Activated CD8-positive, alpha-beta memory T cell treated with anti-CD3 and anti-CD28 coated beads, Interleukin-2, amount 50 U/mL, for 1 hour (primary cell): ENCODE data around the gene KRTAP4-16.
"Not testable (repeated sequence)": the region's sequence is repeated elsewhere in the genome, so short reads cannot be mapped to it uniquely, and the experiment has no call there.

Experiments used
- DNase-seq: peaks from one replicate; pipeline ENCODE4 v3.0.0-alpha.2; 2020; ENCODE audit errors: extremely low read depth

The KRTAP4-16 gene

DNA sequence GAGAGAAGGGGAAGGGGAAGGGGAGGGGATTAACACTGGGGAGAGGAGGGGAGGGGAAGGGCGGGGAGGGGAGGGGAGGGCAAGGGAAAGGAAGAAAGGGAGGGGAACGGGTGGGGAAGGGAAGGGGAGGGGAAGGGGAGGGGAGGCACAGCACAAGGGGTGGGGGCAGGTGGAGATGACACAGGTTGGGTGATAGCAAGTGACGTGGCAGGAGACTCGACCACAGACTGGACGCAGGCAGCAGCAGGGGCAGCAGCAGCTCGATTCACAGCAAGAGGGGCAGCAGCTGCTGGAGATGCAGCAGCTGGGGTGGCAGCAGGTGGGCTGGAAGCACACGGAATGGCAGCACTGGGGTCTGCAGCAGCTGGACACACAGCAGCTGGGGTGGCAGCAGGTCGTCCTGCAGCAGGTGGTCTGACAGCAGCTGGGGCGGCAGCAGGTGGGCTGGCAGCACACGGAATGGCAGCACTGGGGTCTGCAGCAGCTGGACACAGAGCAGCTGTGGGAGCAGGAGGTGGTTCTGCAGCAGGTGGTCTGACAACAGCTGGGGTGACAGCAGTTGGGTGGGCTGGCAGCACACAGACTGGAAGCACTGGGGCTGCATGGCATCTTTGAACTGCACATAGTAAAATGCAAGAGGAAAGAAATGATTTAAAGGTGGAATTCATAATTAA lies at the start of gene KRTAP4-16:
TSS of gene KRTAP4-16 (minus strand) at position 624 of the 674 bp plus-strand sequence. CDS start at position 624, 0 bp downstream.
- DNase-seq, result no peak

DNA sequence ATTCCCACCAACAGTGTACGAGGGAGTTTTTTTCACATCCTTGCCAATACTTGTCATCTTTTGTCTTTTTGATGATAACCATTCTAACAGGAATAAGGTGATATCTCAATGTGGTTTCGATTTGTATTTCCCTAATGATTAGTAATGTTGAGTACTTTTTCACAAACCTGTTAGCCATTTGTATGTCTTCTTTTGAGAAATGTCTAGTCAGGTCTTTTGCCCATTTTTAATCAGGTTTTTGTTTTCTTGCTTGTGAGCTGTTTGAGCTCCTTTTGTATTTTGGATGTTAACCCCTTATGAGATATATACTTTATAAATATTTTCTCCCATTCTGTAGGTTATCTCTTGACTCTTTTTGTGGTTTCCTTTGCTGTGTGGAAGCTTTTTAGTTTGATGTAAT lies 49.5 kb upstream of the KRTAP4-16 start:
- no peak for DNase-seq

DNA sequence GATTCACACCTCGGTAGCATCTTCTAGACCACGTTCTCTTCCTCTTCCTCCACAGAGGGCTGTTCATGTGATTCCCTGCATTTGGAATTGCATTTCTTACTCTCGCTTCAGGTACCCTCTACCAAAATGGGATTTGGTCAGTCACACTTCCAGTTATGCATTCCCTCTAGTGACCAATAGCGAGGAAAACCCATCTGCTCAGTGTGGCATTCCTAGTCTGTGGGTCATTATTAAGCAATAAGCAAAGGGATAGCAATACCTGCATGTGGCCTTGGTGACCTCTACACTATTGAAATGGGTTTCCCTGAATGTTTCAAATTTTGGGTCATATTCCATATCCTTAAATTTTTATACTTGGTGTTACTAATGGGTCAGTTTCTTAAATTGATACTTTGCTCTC lies 48.0 kb upstream of the KRTAP4-16 start:
- DNase-seq, result no peak

DNA sequence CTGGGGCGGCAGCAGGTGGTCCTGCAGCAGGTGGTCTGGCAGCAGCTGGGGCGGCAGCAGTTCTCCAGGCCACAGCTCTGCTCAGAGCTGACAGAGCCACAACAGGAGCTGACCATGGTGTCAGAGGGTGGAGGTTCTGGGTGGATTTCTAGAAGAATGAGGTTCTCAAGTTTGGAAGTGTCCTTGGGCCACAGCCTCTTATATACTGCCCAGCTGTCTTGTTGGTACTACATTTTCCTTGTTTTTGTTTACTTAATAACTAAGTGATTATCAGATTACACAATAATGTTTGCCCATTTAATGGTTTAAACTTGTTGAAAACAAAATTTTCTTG lies 47.6 kb upstream of the KRTAP4-16 start, which contains the start of gene KRTAP4-5:
TSS of gene KRTAP4-5 (minus strand) at position 174 of the 334 bp plus-strand sequence. CDS start at position 116, 58 bp downstream.
- no peak for DNase-seq

DNA sequence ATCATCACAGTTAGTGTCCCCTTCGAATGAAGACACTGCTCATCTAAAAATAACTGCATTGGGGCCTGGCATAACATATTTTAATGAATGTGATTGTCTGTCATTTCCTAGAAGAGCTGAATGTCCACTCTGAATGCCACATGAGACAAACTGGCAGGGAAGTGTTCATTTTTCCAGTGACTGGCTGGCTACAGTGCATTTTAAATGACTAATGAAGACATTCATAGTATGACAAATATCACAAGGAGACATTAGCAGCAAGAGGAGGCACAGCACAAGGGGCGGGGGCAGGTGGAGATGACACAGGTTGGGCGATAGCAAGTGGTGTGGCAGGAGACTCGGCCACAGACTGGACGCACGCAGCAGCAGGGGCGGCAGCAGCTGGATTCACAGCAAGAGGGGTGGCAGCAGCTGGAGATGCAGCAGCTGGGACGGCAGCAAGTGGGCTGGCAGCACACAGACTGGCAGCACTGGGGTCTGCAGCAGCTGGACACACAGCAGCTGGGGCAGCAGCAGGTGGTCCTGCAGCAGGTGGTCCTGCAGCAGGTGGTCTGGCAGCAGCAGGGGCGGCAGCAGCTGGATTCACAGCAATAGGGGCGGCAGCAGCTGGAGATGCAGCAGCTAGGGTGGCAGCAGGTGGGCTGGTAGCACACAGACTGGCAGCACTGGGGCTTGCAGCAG lies 47.1 kb upstream of the KRTAP4-16 start:
- not testable (repeated sequence) for DNase-seq

DNA sequence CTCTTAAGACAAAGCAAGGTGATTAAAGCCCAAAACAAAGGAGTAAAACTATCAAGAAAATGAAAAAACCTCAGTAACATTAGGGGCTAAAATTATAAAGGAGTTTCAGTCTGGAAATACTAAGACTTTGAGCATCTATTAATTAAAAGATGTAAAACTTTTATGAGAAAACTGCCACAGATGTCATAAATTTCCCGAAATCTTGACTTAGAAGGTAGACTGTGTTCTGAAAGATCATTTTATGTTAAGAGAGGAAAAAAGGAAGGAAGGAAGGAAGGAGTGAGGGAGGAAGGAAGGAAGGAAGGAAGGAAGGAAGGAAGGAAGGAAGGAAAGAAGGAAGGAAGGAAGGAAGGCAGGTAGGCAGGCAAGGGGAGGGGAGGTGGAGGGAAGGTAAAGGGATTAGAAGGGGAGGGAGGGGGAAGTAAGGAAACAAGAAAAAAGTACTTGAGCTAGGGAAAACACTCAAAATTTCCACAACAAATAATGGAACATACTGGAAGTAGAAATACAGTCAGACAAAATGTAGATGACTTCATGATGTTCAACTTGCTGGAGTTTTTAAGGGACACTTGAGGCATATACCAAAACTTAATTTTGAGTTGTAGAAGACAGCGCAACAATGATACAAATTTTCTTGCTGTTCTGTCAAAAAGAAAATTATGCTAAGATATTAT lies 45.7 kb upstream of the KRTAP4-16 start:
- no peak for DNase-seq

DNA sequence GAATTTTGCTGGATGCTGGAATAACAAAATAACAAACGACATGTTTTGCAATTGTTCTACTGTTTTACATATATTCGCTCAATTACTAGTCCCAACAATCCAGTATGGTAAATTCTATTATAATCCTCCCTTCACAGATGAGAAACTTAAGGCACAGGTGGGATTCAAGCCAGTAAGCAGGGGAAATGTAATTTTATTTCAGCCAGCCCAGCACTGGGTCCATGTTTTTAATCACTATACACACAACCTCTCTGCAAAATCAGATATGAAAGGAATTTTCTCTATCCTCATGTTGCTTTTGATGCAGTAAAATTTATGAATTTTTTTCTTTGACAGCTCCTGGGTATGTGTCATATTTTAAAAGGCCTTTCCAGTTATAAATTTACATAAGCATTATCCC lies 43.3 kb upstream of the KRTAP4-16 start:
- DNase-seq, result no peak

DNA sequence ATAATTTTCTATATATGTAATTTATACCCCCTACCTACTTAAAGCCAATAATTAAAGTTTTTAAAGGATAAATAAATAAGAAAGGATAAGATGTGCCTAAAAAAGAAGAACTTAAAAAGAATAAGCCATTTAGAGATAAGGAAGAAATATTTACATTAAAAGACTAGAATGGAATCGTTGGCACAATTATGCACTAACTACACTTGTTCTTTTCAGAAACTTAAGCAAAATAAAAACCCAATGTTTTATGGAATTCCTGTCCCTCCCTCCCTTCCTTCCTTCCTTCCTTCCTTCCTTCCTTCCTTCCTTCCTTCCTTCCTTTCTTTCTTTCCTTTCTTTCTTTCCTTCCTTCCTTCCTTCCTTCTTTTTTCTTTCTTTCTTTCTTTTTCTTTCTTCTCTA lies 42.8 kb upstream of the KRTAP4-16 start:
- no peak for DNase-seq

DNA sequence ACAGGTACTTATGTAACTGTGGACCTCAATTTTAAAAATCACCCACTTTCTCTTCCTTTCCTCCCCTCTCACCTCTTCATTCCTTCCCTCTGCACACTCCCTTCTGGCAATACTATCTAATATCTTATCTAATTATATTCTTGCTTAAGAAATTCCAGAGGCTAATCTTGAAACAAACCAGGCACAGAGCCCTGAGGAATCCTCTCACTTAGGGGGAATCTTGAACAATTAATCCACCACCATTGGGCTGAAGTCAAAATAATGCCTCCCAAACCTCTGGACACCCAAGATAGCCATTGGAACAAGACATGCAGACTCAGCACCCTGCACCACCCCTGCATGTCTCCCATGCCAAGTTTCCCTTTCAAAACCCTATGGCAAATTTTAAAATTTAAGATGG lies 39.4 kb upstream of the KRTAP4-16 start:
- DNase-seq, result no peak

DNA sequence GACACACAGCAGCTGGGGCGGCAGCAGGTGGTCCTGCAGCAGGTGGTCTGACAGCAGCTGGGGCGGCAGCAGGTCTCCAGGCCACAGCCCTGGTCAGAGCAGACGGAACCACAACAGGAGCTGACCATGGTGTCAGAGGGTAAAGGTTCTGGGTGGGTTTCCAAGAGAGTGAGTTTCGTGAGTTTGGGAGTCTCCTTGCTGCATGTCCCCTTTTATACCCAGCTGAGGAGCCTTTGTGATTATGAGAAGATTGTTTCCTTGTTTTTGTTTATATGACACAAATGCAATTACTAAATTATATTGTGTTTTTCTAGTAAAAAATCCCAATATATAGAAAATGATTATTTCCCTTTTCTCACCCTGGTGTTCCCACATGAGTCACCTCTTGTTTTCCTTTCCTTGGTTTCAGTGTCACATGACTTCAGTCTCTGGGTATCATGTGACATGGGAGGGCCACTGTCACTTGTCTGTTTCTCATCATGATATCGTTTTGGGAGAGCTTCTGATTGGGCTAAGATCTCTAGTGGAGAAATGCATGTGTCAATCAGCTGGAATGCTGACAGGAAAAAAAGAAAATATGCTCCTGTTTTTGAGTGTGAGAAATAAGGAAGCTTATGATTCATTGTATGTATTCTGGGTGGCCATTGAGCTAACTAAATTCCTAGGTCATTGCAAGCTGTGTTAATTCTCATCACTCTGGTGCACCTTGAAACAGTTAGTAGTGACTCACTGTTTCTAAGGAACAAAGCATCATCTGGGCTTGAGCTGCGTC lies 38.5 kb upstream of the KRTAP4-16 start, which contains the start of gene KRTAP4-6:
TSS of gene KRTAP4-6 (minus strand) at position 185 of the 772 bp plus-strand sequence. CDS start at position 128, 57 bp downstream.
- DNase-seq, result no peak

DNA sequence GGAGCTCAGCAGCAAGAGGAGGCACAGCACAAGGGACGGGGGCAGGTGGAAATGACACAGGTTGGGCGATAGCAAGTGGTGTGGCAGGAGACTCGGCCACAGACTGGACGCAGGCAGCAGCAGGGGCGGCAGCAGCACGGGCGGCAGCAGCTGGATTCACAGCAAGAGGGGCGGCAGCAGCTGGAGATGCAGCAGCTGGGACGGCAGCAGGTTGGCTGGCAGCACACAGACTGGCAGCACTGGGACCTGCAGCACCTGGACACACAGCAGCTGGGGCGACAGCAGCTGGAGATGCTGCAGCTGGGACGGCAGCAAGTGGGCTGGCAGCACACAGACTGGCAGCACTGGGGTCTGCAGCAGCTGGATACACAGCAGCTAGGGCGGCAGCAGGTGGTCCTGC lies 37.9 kb upstream of the KRTAP4-16 start:
- DNase-seq, result not testable (repeated sequence)

DNA sequence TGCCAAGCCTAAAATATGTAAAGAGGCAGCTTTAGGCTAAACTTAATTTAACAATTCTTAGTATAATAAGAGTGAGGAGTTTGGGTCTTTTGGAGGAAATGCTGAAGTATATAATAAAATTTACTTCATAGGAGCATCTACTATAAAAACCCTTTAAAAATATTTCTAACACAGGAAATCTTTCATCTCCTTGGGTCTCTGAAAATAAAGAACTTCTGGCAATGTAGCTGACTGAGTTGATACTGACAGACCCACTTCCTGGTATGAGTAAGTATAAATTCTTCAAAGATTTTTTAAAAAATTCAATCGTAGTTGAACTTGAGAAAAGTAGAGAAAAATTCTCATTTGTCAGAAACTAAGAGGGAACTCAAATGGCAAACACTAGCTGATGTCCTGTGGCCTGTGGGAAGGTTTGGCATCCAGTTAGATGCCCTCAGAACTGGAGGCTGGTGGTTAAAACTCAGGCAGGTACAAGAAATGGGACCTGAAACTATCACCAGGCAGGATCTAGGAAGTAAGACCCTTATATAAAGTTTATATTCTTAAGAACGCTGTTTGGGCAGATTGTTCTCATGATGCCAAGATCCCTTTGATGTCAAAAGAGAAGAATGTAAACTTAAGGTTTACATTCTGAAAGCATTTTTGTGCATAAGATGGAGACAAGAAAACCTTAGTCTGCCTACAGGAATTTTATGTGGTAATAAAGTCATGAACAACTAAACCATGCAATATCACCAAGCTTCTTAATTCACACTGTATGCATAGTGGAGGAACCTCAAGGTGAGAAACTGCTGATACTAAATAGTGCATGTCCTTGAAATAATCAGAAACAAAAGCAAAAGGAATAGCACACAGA lies 32.1 kb upstream of the KRTAP4-16 start:
- DNase-seq, result no peak

DNA sequence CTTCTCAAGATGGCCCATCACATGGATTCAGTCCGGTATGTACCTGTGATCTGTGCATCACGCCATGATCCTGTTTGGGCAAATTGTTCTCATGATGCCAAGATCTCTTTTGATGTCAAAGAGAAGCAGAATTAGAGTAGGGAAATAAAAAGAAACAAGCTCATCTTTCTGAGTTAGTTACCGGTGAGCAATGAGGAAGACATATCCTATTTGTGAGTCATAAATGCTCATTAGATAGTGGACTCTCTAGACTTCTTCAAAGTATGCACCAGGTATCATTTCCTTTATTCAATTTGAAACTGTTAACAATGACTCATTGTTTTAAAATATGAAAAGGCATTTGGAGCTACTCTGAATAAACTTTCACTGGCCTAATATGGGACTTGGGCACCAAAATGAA lies 30.0 kb upstream of the KRTAP4-16 start:
- DNase-seq, result no peak

DNA sequence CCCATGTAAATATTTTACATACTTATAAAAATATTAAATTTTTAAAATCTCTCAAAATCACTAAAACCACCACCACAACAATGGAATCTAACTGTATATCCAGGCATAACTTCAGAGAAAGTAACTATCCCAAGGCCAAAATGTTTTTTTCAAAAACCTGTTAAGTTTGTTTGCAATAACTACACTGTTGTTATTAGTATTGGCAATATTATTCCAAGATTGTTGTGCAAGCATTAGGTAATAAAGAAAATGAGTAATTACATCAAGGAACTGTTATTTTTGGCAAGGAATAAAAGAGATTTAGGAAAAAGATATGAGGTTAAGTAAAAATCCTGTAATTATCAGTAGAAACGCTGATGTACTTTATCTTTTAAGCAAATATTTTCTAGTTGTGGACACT lies 25.4 kb upstream of the KRTAP4-16 start:
- no peak for DNase-seq

DNA sequence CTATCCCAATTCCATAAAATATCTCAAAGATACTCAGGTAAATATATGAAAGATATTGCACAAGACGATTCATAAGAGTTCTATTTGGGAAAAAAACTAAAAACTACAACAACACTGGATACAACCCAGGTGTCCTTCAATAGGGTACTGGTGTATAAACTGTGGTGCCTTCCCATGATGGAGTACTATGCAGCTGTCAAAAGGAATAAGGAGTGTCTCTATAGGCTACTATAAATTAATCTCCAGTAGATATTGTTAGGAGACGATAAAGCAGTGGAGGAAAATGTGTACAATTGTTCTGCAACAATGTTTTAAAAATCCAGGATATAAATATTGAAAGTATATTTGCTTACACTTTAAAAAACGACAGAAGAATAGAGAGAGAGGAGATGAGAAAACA lies 24.4 kb upstream of the KRTAP4-16 start:
- DNase-seq, result no peak

DNA sequence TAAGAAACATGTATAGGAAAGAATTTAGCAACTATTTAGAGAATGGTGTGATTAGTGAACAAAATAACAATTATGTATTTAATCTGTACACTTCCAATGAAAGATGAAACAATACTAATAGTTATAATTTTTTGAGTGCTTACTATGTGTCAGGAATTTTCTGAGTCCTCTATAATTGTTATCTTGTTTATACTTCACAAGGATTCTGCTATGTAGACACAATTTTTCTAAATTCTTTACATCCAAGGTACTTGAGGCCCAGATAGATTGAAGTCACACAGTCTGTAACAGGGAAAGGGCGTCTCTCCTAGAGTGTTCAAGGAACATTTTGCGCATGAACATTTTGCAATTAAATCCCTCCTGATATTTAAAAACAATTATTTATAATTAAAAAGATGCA lies 23.1 kb upstream of the KRTAP4-16 start:
- no peak for DNase-seq

DNA sequence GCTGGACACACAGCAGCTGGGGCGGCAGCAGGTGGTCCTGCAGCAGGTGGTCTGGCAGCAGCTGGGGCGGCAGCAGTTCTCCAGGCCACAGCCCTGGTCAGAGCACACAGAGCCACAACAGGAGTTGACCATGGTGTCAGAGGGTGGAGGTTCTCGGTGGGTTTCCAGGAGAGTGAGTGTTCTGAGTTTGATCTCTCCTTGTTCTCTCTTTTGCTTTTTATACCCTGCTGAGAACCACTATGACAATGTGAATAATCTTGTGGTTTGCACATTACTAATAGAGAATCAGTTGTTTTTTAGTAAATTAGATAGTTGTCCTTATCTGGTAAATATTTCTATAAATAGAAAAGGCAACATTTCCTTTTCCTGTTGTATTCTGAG lies 22.0 kb upstream of the KRTAP4-16 start, which contains the start of gene KRTAP4-12:
TSS of gene KRTAP4-12 (minus strand) at position 192 of the 381 bp plus-strand sequence. CDS start at position 132, 60 bp downstream.
- not testable (repeated sequence) for DNase-seq

DNA sequence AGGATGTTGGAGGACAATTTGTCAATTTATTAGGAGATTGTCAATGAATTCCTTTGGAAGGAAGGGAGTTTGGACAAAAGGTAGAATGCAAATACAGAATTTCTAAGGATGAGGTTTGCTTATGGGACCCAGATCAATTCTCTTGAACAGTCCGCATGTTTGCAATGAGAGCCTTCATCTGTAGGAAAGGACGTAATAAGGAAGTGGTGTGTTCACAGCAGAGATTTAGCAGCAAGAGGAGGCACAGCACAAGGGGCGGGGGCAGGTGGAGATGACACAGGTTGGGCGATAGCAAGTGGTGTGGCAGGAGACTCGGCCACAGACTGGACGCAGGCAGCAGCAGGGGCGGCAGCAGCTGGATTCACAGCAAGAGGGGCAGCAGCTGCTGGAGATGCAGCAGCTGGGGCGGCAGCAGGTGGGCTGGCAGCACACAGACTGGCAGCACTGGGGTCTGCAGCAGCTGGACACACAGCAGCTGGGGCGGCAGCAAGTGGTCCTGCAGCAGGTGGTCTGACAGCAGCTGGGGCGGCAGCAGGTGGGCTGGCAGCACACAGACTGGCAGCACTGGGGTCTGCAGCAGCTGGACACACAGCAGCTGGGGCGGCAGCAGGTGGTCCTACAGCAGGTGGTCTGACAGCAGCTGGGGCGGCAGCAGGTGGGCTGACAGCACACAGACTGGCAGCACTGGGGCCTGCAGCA lies 21.4 kb upstream of the KRTAP4-16 start:
- DNase-seq, result not testable (repeated sequence)

DNA sequence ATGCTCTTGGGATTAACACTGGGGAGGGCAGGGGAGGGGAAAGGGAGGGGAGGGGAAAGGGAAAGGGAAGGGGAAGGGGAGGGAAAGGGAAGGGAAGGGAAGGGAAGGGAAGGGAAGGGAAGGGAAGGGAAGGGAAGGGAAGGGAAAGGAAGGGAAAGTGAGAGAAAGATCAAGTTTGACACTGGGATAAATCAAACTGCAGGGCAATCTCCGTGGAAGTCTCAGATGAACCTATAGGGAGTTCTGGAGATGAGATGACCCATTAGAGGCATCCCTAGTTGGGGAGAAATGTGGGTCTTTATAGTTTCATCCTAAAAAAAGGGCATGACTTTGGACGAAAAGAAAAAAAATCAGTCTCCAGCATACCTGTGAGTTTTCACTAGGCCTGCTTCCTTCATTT lies 19.7 kb upstream of the KRTAP4-16 start:
- no peak for DNase-seq
